Activated CD4-positive, alpha-beta T cell treated with anti-CD3 and anti-CD28 coated beads, Interleukin-2, amount 50 U/mL, for 16 hours (primary cell): Measurements from ENCODE around the gene RBMS3.

Experiments used
- DNase-seq: peaks from one replicate; pipeline ENCODE4 v3.0.0-alpha.2; 2020

The RBMS3 gene

GRCh38 chr3:29695643-29696198 lies 414.9 kb downstream of the RBMS3 start:
- DNase-seq: no peak

DNA sequence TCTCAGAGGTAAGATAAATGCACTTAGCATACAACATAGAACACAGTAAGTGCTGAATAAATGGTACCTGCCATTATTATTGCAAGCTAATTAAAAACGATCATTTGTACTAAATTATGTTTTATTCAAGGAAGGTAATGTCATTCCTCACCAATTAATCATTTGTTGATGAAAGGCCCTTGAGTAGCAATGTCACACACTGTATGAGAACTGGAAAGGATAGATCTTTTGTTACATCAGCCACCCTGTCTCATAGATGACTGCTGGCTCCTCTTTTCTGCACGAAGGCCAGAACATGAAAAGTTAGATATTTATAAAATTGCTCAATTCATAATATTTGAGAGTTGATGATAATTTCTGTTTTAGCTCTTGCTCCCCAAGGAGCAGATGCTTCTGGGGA lies 415.4 kb downstream of the RBMS3 start:
- no peak for DNase-seq

- no peak for DNase-seq
Measured at GRCh38 chr3:29697989-29698388, 417.1 kb downstream of the RBMS3 start.

GRCh38 chr3:29700256-29700655 lies 419.4 kb downstream of the RBMS3 start:
- DNase-seq: no peak

GRCh38 chr3:29701326-29701983 lies 420.6 kb downstream of the RBMS3 start:
- no peak for DNase-seq

- DNase-seq: no peak
Measured at GRCh38 chr3:29705906-29706844, 425.3 kb downstream of the RBMS3 start.

GRCh38 chr3:29708884-29709283 lies 428.0 kb downstream of the RBMS3 start:
- DNase-seq: no peak

DNA sequence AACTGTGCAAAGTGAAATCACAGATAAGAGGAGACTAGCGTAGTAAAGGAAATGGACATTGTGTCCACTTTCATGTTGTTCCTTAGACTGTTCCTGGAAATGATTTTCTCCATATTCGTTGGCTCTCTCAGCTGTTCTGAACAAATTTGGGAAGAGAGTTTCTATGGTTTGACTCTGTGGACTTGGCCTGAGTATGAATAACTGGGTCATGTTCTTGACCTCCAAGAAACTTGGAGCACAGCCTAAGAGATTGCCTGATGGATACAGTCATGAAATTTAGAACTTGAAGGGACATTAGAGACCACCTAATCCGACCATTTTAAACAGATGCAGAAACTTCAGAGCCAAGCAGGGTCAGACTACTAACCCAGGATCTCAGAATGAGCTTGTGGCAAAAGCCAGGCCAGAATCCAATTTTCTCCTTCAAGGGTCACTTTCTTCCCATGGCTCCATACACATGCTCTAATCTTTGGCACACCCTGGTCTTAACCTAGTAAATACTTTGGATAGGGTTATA lies 430.4 kb downstream of the RBMS3 start:
- DNase-seq: no peak

DNA sequence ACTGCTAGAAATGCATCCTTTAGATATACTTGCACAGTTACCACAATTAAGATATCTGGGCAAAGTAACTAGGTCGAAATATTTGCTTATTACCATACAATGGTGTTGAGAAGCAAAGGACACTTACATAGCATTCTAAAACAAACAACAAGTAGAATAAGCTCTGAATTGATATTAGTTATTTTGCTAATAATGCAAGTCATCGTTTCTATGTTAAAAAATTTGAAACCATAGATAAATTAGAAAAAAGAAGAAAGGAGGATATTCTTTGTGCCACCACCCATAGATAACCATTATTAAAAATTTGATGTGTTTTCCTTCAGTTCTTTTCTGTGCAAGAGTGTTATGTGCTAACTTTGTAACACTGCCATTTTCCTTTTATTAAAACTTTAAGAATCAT lies 435.3 kb downstream of the RBMS3 start:
- no peak for DNase-seq

DNA sequence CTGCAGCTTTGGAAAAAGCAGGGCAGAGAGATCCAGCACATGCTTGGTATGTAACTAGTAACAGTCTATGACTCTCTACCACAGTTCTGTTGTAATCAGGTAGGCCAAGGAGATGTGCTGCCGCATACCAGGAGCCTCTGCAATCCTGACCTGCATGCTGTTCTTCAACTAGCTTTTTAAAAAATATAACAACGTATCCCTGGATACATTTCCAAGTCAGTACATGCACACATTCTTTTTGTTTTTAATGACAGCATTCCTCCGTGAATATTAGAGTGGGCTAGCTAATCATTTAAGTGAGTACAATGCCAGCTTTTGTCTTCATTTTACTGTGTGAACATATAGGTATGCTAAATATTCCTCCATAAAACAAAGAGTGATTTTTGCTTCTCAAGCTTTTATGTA lies 437.8 kb downstream of the RBMS3 start:
- DNase-seq: no peak

DNA sequence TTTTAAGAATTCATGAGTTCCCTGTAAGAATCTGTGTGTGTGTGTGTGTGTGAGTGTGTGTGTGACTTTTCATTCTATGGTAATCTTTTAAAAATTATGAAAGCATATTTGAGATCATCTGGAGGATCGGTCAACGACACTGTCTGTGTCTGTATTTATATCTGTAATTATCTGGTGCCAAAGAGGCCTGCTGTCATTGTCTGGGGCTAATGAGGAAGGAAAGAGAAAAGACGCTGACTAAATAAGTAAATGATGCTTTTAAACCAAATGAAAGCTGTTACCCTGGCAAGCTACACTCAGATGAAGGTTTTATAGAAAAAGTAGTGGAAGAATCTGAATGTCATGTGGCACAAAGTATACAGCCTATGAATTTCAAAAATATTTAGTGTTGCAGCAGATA lies 439.8 kb downstream of the RBMS3 start:
- DNase-seq: no peak

GRCh38 chr3:29721789-29722188 lies 440.9 kb downstream of the RBMS3 start:
- DNase-seq: no peak

DNA sequence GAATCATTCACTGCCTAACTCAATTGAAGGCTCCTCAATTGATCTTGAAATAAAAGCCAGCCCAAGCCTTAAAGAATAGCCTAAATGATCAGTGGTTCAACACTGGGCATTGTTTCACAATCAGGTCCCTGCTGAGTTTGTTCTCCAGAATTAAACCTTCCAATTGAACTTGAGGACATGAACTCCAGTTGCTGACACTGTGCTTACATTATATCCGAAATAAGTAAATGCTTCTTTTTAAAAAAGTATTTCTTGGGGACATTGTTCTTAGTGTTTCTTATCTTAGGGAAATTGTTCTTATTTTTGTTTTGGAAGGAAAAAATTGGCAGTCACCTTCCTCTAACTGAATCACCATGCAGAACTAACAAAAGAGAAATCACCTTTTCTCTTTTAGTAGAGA lies 450.2 kb downstream of the RBMS3 start:
- DNase-seq: no peak

GRCh38 chr3:29741231-29741630 lies 460.4 kb downstream of the RBMS3 start:
- no peak for DNase-seq

GRCh38 chr3:29745232-29745870 lies 464.5 kb downstream of the RBMS3 start:
- no peak for DNase-seq

- DNase-seq: peak; percentile 19
Measured at GRCh38 chr3:29746163-29746760, 465.4 kb downstream of the RBMS3 start.

GRCh38 chr3:29747991-29748390 lies 467.1 kb downstream of the RBMS3 start:
- DNase-seq: no peak

GRCh38 chr3:29751647-29752314 lies 470.9 kb downstream of the RBMS3 start:
- no peak for DNase-seq

DNA sequence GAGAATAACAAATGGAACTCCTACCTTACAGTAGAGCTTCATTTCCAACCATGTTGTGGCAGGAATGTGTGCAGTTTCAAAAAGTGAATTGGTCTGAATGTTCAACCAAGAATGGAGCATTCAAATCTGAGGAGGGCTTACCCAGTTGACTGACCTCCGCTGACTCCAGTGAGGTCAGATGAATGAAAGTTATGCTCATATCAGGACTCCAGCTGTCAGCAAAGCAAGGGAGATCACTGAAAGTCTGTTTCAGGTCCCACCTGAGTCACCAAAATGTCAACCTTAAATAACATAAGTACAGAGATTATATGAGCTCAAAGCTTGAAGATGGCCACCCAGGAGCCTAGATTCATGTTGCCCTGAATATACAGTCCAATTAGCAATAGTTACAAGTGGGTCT lies 473.5 kb downstream of the RBMS3 start:
- no peak for DNase-seq

DNA sequence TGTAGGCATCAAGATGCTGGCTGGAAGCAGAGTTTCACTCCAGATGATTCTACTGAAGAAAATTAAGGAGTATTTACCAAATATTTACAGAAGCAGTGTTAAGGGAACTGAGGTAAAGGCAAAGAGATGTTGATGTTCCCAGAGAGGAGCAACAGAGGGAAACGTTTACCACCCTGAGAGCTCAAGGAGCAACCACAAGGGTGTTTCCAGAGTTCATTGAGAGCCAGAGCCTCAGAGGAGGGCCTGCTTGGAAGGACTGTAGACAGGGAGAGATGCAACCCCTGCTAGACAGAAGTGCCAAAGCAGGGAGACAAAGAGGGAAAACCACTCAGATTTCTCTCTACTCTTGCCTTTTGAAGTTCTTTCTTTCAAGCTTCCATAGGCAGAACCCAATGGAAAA lies 474.5 kb downstream of the RBMS3 start:
- no peak for DNase-seq

- DNase-seq: no peak
Measured at GRCh38 chr3:29757054-29757777, 476.3 kb downstream of the RBMS3 start.

DNA sequence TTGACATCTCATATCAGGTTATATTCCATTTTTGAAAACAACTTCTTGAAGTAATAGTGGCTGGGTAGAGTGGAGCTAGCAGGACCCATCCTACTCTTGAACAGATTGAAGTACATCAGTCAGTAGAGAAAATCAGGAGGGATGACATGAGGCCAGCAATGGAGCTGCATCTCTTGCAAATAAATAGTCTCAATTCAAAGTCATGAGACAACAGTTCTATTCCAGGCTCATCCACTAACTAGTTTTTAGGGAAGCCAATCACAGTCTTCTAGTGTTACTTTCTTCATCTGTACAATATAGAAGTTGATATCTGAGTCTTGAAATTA lies 477.2 kb downstream of the RBMS3 start:
- DNase-seq: no peak
